ENCODE data around the gene HLCS.
A peak's percentile ranks its signal among the peaks of the same experiment; 100 is the strongest.

The HLCS gene

GRCh38 chr21:36994501-36995158 is 28.2 kb upstream of the HLCS start:
- TF ChIP-seq EZH2phosphoT487 (IDR thresholded peaks at IDR 0.05; ENCODE audit: borderline replicate concordance) (no peak), CTCF (conservative IDR thresholded peaks at IDR 0.05; ENCODE audit: low read length) (peak; percentile 28)
- H2AFZ ChIP-seq (ENCODE audit: low read length) = no peak overlapping the region
- no peaks in the 10 kb centered on the region for H3K9me3 ChIP-seq (ENCODE audit: insufficient read depth, low read depth, low read length)
- H3K36me3 ChIP-seq (ENCODE audit: insufficient read depth, low read length) = no peaks in the 10 kb centered on the region
- peaks cover 5% of the 10 kb centered on the region for H3K4me1 ChIP-seq (ENCODE audit: insufficient read depth, low read length, poor library complexity, severe bottlenecking)
- no peaks in the 10 kb centered on the region for H3K79me2 ChIP-seq (ENCODE audit: insufficient read depth, low read length)
- no peaks in the 10 kb centered on the region for H3K9me2 ChIP-seq (replicated peaks; ENCODE audit: low read depth, low read length)
- H4K20me1 ChIP-seq (ENCODE audit: insufficient read depth, low read length, poor library complexity, severe bottlenecking) = no peaks in the 10 kb centered on the region
- no peaks in the 10 kb centered on the region for H3F3A ChIP-seq (ENCODE audit: low read depth)
- no peaks in the 10 kb centered on the region for H3K27me3 ChIP-seq (ENCODE audit: insufficient read depth, low read length, poor library complexity, severe bottlenecking)
- no peak overlapping the region for H3K4me3 ChIP-seq (ENCODE audit: low read length, poor library complexity, severe bottlenecking)
- H3K4me2 ChIP-seq (ENCODE audit: low read depth, low read length, poor library complexity, severe bottlenecking) = no peak overlapping the region
- H3K9ac ChIP-seq (ENCODE audit: low read depth, low read length, poor library complexity, severe bottlenecking) = no peak overlapping the region

GRCh38 chr21:36992671-36993070 is 26.2 kb upstream of the HLCS start:
- H4K20me1 ChIP-seq (ENCODE audit: insufficient read depth, low read length, poor library complexity, severe bottlenecking) = no peaks in the 10 kb centered on the region
- H3K27me3 ChIP-seq (ENCODE audit: insufficient read depth, low read length, poor library complexity, severe bottlenecking) = no peaks in the 10 kb centered on the region
- H3K4me1 ChIP-seq (ENCODE audit: insufficient read depth, low read length, poor library complexity, severe bottlenecking) = peaks cover 20% of the 10 kb centered on the region
- H3K9me2 ChIP-seq (replicated peaks; ENCODE audit: low read depth, low read length) = no peaks in the 10 kb centered on the region
- H3K9me3 ChIP-seq (ENCODE audit: insufficient read depth, low read depth, low read length) = no peaks in the 10 kb centered on the region
- no peak for TF ChIP-seq EZH2phosphoT487 (IDR thresholded peaks at IDR 0.05; ENCODE audit: borderline replicate concordance)
- no peak overlapping the region for H2AFZ ChIP-seq (ENCODE audit: low read length)
- H3K79me2 ChIP-seq (ENCODE audit: insufficient read depth, low read length) = no peaks in the 10 kb centered on the region
- no peak overlapping the region for H3K9ac ChIP-seq (ENCODE audit: low read depth, low read length, poor library complexity, severe bottlenecking)
- H3K4me2 ChIP-seq (ENCODE audit: low read depth, low read length, poor library complexity, severe bottlenecking) = no peak overlapping the region
- H3K4me3 ChIP-seq (ENCODE audit: low read length, poor library complexity, severe bottlenecking) = no peak overlapping the region
- H3K36me3 ChIP-seq (ENCODE audit: insufficient read depth, low read length) = no peaks in the 10 kb centered on the region
- no peaks in the 10 kb centered on the region for H3F3A ChIP-seq (ENCODE audit: low read depth)

- H3F3A ChIP-seq (ENCODE audit: low read depth) = no peaks in the 10 kb centered on the region
- H4K20me1 ChIP-seq (ENCODE audit: insufficient read depth, low read length, poor library complexity, severe bottlenecking) = no peaks in the 10 kb centered on the region
- no peaks in the 10 kb centered on the region for H3K79me2 ChIP-seq (ENCODE audit: insufficient read depth, low read length)
- TF ChIP-seq CTCF (conservative IDR thresholded peaks at IDR 0.05; ENCODE audit: low read length) = no peak
- no peak for TF ChIP-seq EZH2phosphoT487 (IDR thresholded peaks at IDR 0.05; ENCODE audit: borderline replicate concordance)
- H3K36me3 ChIP-seq (ENCODE audit: insufficient read depth, low read length) = no peaks in the 10 kb centered on the region
- no peaks in the 10 kb centered on the region for H3K27me3 ChIP-seq (ENCODE audit: insufficient read depth, low read length, poor library complexity, severe bottlenecking)
- H3K4me2 ChIP-seq (ENCODE audit: low read depth, low read length, poor library complexity, severe bottlenecking) = peak overlapping the region; percentile 66
- no peaks in the 10 kb centered on the region for H3K9me2 ChIP-seq (replicated peaks; ENCODE audit: low read depth, low read length)
- peak overlapping the region; percentile 95 for H2AFZ ChIP-seq (ENCODE audit: low read length)
- H3K9me3 ChIP-seq (ENCODE audit: insufficient read depth, low read depth, low read length) = no peaks in the 10 kb centered on the region
- peak overlapping the region; percentile 78 for H3K4me3 ChIP-seq (ENCODE audit: low read length, poor library complexity, severe bottlenecking)
- peaks cover 20% of the 10 kb centered on the region for H3K4me1 ChIP-seq (ENCODE audit: insufficient read depth, low read length, poor library complexity, severe bottlenecking)
- H3K9ac ChIP-seq (ENCODE audit: low read depth, low read length, poor library complexity, severe bottlenecking) = peak overlapping the region; percentile 69
These were observed 24.2 kb upstream of the HLCS start for GRCh38 chr21:36990508-36991205.

Data from Loucy (cell line).